Activated CD4-positive, alpha-beta T cell treated with anti-CD3 and anti-CD28 coated beads, Interleukin-2, amount 10 ng/mL, durations not matched to agents 24 days and 14 days (primary cell): ENCODE measurements around the gene PPP1R15A. TPM values are rescaled to one million over a fixed set of nuclear protein-coding genes. Genes with fewer than 3 reads are reported as not detected.
A peak's percentile ranks its signal among the peaks of the same experiment; 100 is the strongest.
"Not testable (repeated sequence)": the region's sequence is repeated elsewhere in the genome, so short reads cannot be mapped to it uniquely, and the experiment has no call there.

Experiments used
- DNase-seq: peaks from one replicate; pipeline ENCODE4 v3.0.0; 2022
- H3K27ac Mint-ChIP-seq: one replicate; pipeline ENCODE4 v1.8.0; 2022; ENCODE audit warnings: mild to moderate bottlenecking, mixed read lengths
- H3K27me3 Mint-ChIP-seq: one replicate; pipeline ENCODE4 v1.8.0; 2022; ENCODE audit warnings: mixed read lengths
- H3K36me3 Mint-ChIP-seq: one replicate; pipeline ENCODE4 v1.8.0; 2022; ENCODE audit warnings: low read depth, mild to moderate bottlenecking, mixed read lengths
- H3K4me1 Mint-ChIP-seq: one replicate; pipeline ENCODE4 v1.8.0; 2021; ENCODE audit warnings: mixed read lengths
- H3K4me3 Mint-ChIP-seq: one replicate; pipeline ENCODE4 v1.8.0; 2022; ENCODE audit warnings: mild to moderate bottlenecking, moderate library complexity, mixed read lengths
- H3K9me3 Mint-ChIP-seq: one replicate; pipeline ENCODE4 v1.8.0; 2021; ENCODE audit warnings: mixed read lengths
- intact Hi-C: fragments of 100-400 bp; cut with micrococcal nuclease; formaldehyde crosslinking; loops from one replicate; pipeline ENCODE4 v1.15.1; 2023
- total RNA-seq: library from RNA; stranded (reverse); gene quantifications from 2 replicates; pipeline ENCODE4 v1.2.3, GENCODE V29; 2022

The PPP1R15A gene
- total RNA-seq, 1 donor from 2014 or later, result 42.1 TPM

DNA sequence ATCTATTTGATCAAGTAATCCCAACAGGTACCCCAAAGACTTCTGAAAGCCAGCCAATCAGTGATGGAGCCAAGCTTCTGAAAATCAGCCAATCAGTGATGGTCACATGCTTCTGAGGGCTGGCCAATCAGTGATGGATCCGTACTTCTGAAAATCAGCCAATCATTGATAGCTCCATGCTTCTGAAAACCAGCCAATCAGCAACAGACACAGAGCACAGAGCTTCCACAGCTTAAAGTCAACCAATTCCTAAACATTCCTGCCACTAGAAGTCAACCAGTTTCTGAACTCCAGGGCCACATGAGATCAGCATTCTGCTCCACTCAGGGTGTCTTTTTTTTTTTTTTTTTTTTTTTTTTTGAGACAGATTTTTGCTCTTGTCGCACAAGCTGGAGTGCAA, 27.7 kb upstream of the PPP1R15A start:
- Mint-ChIP-seq H3K27me3 (no peaks in the 10 kb centered on the region), H3K27ac (no peak overlapping the region), H3K4me3 (no peak overlapping the region), H3K9me3 (no peaks in the 10 kb centered on the region), H3K4me1 (no peaks in the 10 kb centered on the region), H3K36me3 (no peaks in the 10 kb centered on the region)
- intact Hi-C loops, result no loop called here
- no peak for DNase-seq

DNA sequence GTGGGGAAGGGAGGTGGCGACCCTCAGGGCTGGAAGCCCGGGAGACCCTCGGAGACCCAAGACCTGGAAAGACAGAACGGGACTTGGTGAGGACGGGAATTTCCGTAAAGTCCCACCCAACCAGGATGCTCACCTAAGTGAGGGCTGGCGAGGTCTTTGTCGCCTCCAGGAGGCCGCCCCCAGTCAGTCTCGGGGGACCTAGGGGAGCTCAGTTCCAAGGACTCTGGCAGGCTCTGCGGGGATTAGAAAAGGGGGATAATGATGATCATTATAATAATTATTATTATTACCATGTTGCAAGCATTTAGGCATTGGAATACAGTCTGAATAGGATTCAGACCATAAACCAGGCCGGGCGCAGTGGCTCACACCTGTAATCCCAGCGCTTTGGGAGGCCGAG, 26.8 kb upstream of the PPP1R15A start:
- intact Hi-C loops, result no loop called here
- Mint-ChIP-seq H3K9me3 (no peaks in the 10 kb centered on the region), H3K4me3 (no peak overlapping the region), H3K4me1 (no peaks in the 10 kb centered on the region), H3K27ac (no peak overlapping the region), H3K27me3 (no peaks in the 10 kb centered on the region), H3K36me3 (no peaks in the 10 kb centered on the region)
- no peak for DNase-seq

DNA sequence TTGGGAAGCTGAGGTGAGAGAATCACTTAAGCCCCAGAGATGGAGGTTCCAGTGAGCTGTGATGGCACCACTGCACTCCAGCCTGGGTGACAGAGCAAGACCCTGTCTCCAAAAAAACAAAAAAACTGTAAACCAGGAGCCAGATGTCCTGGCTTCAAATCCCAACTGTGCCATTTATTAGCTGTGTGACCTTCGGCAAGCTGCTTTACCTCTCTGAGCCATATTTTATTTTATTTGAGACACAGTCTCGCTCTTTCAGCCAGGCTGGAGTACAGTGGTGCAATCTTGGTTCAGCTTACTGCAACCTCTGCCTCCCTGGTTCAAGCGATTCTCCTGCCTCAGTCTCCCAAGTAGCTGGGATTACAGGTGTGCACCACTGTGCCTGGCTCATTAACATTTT, 25.6 kb upstream of the PPP1R15A start:
- not testable (repeated sequence) for H3K27me3 Mint-ChIP-seq

DNA sequence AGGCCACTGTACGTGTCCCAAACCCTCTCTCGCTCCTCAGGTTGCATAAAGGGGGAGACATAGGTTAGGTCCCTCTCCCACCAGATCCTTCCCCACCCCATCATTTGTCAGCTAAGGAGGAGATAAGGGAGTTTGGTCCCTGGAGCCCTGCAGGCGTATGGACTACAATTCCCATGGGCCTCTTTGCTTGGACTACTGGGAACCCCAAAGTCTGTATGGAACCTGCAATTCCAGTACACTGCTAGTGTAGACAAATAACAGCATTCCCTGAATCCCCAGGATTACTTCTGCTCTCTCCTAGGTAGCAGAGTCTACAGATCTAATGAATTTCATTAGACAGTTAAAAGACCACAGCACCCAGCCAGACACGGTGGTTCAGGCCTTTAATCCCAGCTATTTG, 19.9 kb upstream of the PPP1R15A start:
- Mint-ChIP-seq H3K4me1 (no peaks in the 10 kb centered on the region), H3K27me3 (no peaks in the 10 kb centered on the region), H3K36me3 (no peaks in the 10 kb centered on the region), H3K4me3 (no peak overlapping the region), H3K9me3 (no peaks in the 10 kb centered on the region), H3K27ac (no peak overlapping the region)
- no peak for DNase-seq
- intact Hi-C loops, result no loop called here

More for the DNA sequence above, 25.6 kb upstream of the PPP1R15A start:
- H3K27ac Mint-ChIP-seq, H3K9me3 Mint-ChIP-seq, H3K36me3 Mint-ChIP-seq, H3K4me1 Mint-ChIP-seq, DNase-seq, H3K4me3 Mint-ChIP-seq, intact Hi-C loops: not testable (repeated sequence)

DNA sequence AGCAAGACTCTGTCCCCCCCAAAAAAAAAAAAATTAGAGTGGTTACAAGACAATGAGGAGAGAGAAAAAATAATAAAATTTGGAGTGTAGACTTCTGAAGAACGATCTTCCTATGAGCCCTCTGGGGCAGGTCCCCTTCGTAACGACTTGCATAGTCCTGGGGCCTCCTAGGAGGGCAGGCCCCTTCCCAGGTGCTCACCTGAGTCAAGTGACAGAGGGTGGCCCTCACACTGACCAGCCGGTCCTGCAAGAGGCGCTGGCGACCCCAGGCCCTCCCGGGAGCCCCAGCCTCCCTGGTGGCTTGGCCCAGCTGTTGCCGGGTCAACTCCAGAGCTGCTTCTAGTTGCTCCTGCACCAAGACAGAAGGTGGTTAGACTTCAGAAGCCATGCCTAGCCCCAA, 18.7 kb upstream of the PPP1R15A start:
- Mint-ChIP-seq H3K36me3 (no peaks in the 10 kb centered on the region), H3K27me3 (no peaks in the 10 kb centered on the region), H3K4me3 (no peak overlapping the region), H3K4me1 (no peaks in the 10 kb centered on the region), H3K27ac (no peak overlapping the region), H3K9me3 (no peaks in the 10 kb centered on the region)
- DNase-seq, result no peak
- intact Hi-C loops, result no loop called here

DNA sequence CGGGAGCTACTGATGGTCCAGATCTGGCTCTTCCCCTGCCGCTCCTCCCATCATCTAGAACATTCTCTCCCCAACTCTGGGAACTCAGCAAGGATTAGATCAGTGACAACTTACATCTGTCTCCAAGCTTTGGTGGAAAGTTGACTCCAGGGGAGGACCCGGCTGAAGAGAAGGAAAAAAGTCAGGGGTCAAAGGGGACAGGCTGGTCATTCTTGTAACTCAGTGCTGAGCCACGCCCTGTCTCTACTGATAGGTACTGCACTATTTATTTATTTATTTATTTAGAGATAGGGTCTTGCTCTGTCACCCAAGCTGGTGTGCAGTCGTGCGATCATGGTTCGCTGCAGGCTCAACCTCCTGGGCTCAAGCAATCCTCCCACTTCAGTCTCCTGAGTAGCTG, 18.1 kb upstream of the PPP1R15A start:
- DNase-seq, result no peak
- no peak overlapping the region for H3K27ac Mint-ChIP-seq
- H3K36me3 Mint-ChIP-seq, result no peaks in the 10 kb centered on the region
- no peaks in the 10 kb centered on the region for H3K27me3 Mint-ChIP-seq
- no peak overlapping the region for H3K4me3 Mint-ChIP-seq
- no peaks in the 10 kb centered on the region for H3K9me3 Mint-ChIP-seq
- peaks cover 3% of the 10 kb centered on the region for H3K4me1 Mint-ChIP-seq
- intact Hi-C loops, result no loop called here

DNA sequence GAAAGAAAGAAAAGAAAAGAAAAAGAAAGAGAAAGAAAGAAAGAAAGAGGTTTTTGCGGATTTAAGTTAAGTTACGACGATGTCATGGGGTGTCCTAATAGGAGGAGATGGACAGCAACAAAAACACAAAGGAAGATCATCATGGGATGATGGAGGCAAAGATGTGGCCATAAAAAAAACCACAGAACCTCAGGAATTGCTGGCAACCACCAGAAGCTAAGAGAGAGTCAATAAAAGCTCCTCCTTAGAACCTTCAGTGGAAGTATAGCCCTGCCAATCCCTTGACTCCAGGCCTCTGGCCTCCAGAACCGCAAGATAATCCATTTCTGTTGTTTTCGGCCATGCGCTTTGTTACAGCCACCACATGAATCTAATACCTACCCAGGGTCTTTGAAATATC, 15.3 kb upstream of the PPP1R15A start:
- no peak for DNase-seq
- no peaks in the 10 kb centered on the region for H3K36me3 Mint-ChIP-seq
- H3K27ac Mint-ChIP-seq, result no peak overlapping the region
- H3K4me1 Mint-ChIP-seq, result peaks cover 5% of the 10 kb centered on the region
- no peaks in the 10 kb centered on the region for H3K9me3 Mint-ChIP-seq
- H3K4me3 Mint-ChIP-seq, result no peak overlapping the region
- no peaks in the 10 kb centered on the region for H3K27me3 Mint-ChIP-seq
- intact Hi-C loops, result no loop called here

DNA sequence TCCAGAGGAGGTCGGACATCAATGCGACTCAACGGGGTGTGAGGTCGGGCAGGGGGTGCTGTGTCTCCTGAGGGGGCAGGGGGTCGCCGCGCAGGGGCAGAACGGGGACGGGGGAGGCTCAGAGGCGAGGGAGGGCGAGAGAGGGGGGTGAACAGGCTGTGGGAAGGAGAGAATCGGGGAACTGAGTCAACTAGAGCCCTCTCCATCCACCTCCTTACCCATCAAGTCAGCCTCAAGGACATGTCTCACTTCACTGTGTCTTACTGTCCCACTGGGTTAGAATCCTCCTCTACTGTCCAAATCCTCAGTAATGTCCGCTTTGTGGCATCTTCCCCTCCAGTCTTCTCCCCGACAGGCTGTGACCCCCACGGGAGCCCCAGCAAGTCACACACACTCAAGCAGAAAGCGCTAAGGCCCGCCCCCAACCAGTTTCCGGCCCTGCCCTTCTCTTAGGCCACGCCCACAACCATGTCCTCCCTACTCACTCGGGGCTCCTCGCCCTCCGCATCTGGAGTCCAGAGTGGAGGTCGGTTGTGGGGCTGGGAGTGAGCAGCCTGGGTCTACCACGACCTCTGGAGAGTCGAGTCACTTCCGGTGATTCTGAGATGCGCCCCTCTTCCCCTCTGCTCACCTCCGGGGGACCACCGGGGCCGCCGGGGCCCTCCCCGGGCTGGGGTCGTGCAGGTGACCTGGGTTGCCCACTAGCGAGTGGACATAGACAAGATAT, 13.1 kb upstream of the PPP1R15A start:
- peak overlapping the region; percentile 84 for H3K27ac Mint-ChIP-seq
- H3K4me1 Mint-ChIP-seq, result peaks cover 5% of the 10 kb centered on the region
- no peaks in the 10 kb centered on the region for H3K27me3 Mint-ChIP-seq
- peak overlapping the region; percentile 89 for H3K4me3 Mint-ChIP-seq
- H3K36me3 Mint-ChIP-seq, result no peaks in the 10 kb centered on the region
- peak; percentile 93 for DNase-seq
- intact Hi-C loops, result loop anchor here (1.0 kb wide), 2 partner anchors 13 to 41 kb away; partner anchors contain the start of genes NUCB1 and PPP1R15A
- H3K9me3 Mint-ChIP-seq, result no peaks in the 10 kb centered on the region

DNA sequence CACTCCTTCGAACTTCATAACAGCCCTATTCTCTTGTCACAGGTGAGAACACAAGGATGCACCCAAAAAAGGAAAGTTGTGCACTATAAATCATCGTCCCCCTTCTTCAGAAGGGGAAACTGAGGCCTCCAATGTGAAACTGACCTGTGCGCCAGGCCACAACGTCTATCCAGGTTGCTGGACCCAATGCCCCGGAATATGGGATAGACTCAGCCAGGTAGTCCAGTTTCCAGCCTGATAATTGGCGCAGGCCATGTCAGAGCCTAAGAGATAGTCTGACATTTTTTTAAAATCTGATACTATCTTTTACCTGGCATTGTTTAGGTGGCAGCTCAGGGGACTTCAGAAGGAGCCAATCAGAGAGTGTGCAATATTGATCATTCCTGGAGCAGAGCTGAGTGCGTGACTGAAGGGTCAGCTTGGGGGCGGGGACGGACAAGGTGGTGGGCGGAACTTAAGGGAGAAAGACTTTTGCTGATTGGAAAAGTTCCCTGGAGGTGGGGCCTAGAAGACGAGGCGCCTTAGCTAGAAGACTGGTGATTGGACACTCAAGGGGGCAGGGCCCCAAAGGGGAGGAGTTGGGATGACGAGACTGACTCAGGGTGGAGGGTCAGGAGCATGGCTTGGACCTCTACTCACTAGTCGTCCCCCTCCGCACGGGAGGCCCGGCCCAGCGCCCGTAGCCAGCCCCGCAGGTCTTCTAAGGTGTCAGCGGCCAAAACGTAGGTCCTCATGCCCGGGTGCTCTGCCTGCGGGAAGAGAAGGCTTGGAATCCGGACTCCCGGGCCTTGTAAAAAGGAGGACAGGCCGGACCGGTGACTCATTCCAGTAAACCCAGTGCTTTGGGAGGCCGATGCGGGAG, 12.3 kb upstream of the PPP1R15A start:
- Mint-ChIP-seq H3K36me3 (no peaks in the 10 kb centered on the region), H3K4me1 (peaks cover 5% of the 10 kb centered on the region), H3K4me3 (no peak overlapping the region), H3K27ac (no peak overlapping the region), H3K9me3 (no peaks in the 10 kb centered on the region), H3K27me3 (peaks cover 2% of the 10 kb centered on the region)
- DNase-seq, result peak; percentile 64
- intact Hi-C loops, result loop anchor here (1.0 kb wide), 1 partner anchor 12 kb away; the partner anchor contains the start of gene PPP1R15A

DNA sequence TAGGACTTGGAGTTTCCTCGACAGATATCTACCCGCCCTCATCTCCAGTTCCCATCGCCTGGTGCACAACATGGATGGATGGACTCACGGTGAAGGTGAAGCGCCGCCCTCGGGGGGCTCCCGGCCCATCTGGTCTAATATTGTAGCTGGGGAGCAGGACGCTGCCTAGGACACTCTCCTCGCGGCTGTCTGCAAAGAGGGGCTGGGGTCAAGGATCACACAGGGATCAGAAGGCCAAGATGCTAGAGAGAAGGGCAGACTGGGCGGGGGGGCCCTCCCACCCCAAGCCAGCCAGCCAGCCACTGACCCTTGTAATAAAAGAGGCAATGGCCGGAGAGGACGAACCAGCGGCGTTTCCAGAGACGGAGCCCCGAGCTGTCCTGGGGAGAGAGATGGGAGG, 10.9 kb upstream of the PPP1R15A start:
- Mint-ChIP-seq H3K9me3 (no peaks in the 10 kb centered on the region), H3K4me1 (peaks cover 5% of the 10 kb centered on the region), H3K4me3 (no peak overlapping the region), H3K36me3 (no peaks in the 10 kb centered on the region), H3K27ac (no peak overlapping the region), H3K27me3 (peaks cover 2% of the 10 kb centered on the region)
- intact Hi-C loops, result no loop called here
- no peak for DNase-seq

DNA sequence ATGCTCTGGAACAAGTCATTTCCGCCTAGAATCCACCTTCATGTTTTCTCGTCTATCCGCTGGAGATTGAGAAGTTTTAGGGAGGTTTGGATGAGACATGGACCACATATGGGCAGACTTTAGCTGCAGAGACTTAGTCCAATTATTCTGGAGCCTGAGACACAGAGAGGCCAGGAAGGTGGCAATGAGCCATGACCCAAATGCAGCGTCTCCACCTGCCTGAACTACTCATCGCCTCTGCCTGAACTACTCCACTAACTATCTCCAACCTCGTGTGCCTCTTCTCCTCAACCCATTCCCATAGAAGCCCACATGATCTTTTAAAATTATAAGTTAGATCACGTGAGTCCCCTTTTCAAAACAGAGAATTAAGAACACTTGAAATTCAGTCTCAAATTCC, 9.4 kb upstream of the PPP1R15A start:
- intact Hi-C loops, result no loop called here
- peaks cover 5% of the 10 kb centered on the region for H3K4me1 Mint-ChIP-seq
- H3K27me3 Mint-ChIP-seq, result peaks cover 5% of the 10 kb centered on the region
- no peak for DNase-seq
- H3K27ac Mint-ChIP-seq, result no peak overlapping the region
- no peaks in the 10 kb centered on the region for H3K9me3 Mint-ChIP-seq
- no peaks in the 10 kb centered on the region for H3K36me3 Mint-ChIP-seq
- H3K4me3 Mint-ChIP-seq, result no peak overlapping the region

DNA sequence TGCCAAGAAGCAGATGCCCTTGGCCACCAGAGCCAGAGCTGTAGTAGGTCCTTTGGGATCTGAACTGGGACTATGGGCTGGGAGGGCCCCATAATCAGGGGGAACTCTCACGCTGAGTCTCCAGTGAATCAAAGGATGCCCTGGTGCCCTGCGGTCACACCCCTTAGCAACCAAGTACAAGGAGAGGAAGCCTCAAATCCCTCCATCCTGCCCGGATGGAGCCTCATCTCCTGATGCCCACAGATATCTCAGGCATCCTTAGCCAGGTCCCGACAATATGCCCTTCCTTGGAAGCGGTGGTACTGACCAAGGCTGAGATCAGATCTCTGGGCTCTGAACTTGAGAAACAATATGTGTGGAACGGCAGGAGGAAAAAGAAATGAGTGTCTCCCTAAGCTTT, 5.5 kb upstream of the PPP1R15A start:
- H3K27ac Mint-ChIP-seq, result no peak overlapping the region
- H3K4me1 Mint-ChIP-seq, result peaks cover 4% of the 10 kb centered on the region
- no peaks in the 10 kb centered on the region for H3K36me3 Mint-ChIP-seq
- H3K27me3 Mint-ChIP-seq, result peaks cover 8% of the 10 kb centered on the region
- no peak overlapping the region for H3K4me3 Mint-ChIP-seq
- intact Hi-C loops, result no loop called here
- no peak for DNase-seq
- H3K9me3 Mint-ChIP-seq, result no peaks in the 10 kb centered on the region

DNA sequence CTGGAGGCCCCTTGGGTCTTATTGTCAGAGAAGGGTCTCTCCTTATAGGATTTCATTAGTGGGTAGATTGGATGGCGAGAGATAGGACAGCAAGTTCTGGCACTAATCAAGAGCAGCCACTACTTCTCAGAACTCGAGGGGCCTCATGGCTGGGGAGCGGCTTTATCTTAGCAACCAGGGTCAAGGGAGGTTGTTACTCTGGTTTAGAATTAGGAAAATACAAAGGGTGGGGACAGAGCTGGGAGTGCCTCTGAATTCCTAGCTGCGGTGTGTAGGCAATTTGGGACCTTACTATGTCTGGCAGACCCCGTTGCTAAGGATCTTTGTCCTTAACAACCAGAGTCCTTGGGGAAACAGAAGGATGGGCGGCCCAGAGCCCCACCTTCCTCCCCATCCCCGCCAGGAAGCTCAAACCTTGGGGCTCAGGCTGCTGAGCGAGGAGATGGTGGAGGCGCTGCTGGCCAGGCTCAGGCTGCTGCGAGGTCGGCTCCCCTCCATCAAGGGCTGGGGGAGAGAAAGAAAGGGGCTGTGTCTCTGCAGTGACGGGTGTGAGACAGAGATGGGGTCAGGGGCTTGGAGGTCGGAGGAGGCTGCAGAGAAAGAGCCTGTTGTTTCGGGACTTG, 5.0 kb upstream of the PPP1R15A start:
- H3K4me3 Mint-ChIP-seq, result no peak overlapping the region
- H3K27ac Mint-ChIP-seq, result peak overlapping the region; percentile 51
- H3K9me3 Mint-ChIP-seq, result no peaks in the 10 kb centered on the region
- DNase-seq, result no peak
- H3K27me3 Mint-ChIP-seq, result peaks cover 9% of the 10 kb centered on the region
- H3K36me3 Mint-ChIP-seq, result peaks cover 2% of the 10 kb centered on the region
- peaks cover 7% of the 10 kb centered on the region for H3K4me1 Mint-ChIP-seq
- intact Hi-C loops, result no loop called here

DNA sequence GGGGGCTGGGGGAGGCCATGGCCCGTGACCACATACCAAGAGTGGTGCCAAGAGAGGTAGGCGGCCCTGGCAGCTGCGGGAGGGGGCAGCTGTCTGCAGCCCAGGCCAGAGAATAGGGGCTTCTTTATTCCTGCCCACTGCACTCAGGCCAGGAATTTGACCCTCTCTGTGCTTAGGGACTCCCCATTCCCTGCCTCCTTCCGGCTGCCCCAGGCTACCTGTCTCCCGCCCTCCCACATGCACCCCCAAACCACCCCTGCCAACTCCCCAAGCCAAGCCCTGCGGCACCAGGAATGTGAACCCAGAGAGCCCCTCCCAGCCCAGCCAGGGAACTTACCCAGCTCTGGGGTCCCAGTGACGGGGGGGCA, 4.5 kb upstream of the PPP1R15A start:
- intact Hi-C loops, result no loop called here
- H3K27ac Mint-ChIP-seq, result no peak overlapping the region
- peaks cover 10% of the 10 kb centered on the region for H3K27me3 Mint-ChIP-seq
- no peaks in the 10 kb centered on the region for H3K9me3 Mint-ChIP-seq
- DNase-seq, result no peak
- peaks cover 9% of the 10 kb centered on the region for H3K4me1 Mint-ChIP-seq
- H3K36me3 Mint-ChIP-seq, result peaks cover 4% of the 10 kb centered on the region
- no peak overlapping the region for H3K4me3 Mint-ChIP-seq
